HepG2 (cell line): ENCODE measurements around the gene NINL. TPM values are rescaled to one million over a fixed set of nuclear protein-coding genes. Genes with fewer than 3 reads are reported as not detected.
A peak's percentile ranks its signal among the peaks of the same experiment; 100 is the strongest.

ENCODE experiments used
- ARNT2 ChIP-seq: sonication (generic); formaldehyde crosslinking; IDR thresholded peaks from 2 replicates; pipeline ENCODE4 v1.8.0; 2022; ENCODE audit warnings: mild to moderate bottlenecking, low read depth, missing genetic modification reagents, moderate library complexity
- ATF2 ChIP-seq: sonication (generic); formaldehyde crosslinking; IDR thresholded peaks from 2 replicates; pipeline ENCODE4 v1.4.0; 2020; ENCODE audit warnings: missing genetic modification reagents
- EZH2 ChIP-seq: conservative IDR thresholded peaks from 2 replicates; pipeline ENCODE4 v1.6.1; 2012; ENCODE audit warnings: mild to moderate bottlenecking, low read depth, low read length, moderate library complexity
- GZF1 ChIP-seq: sonication (generic); formaldehyde crosslinking; IDR thresholded peaks from 2 replicates; pipeline ENCODE4 v1.5.1; 2020; ENCODE audit warnings: mild to moderate bottlenecking, missing genetic modification reagents
- HDAC6 ChIP-seq: fragments of 200-600 bp; sonication (generic); IDR thresholded peaks from 2 replicates; pipeline ENCODE4 v1.7.0; 2017; ENCODE audit warnings: mild to moderate bottlenecking, antibody characterized with exemption, low read length, low read depth
- HNRNPLL ChIP-seq: fragments of 200-400 bp; formaldehyde crosslinking; IDR thresholded peaks from 2 replicates; pipeline ENCODE4 v1.6.1; 2017; ENCODE audit warnings: mild to moderate bottlenecking, low read depth, low read length; ENCODE audit not compliant: poor library complexity, severe bottlenecking
- KAT2B ChIP-seq: fragments of 150-350 bp; IDR thresholded peaks from 2 replicates; pipeline ENCODE4 v1.6.1; 2014; ENCODE audit warnings: low read depth, low read length, borderline replicate concordance
- KDM6A ChIP-seq: IDR thresholded peaks from 2 replicates; pipeline ENCODE4 v1.6.1; 2016; ENCODE audit warnings: low read depth
- MED13 ChIP-seq: sonication (generic); formaldehyde crosslinking; IDR thresholded peaks from 2 replicates; pipeline ENCODE4 v1.5.0; 2020; ENCODE audit warnings: missing genetic modification reagents
- MXD1 ChIP-seq: sonication (generic); formaldehyde crosslinking; IDR thresholded peaks from 2 replicates; pipeline ENCODE4 v1.4.0; 2020; ENCODE audit warnings: mild to moderate bottlenecking, missing genetic modification reagents
- NFAT5 ChIP-seq: sonication (generic); formaldehyde crosslinking; IDR thresholded peaks from 2 replicates; pipeline ENCODE4 v1.4.0; 2020; ENCODE audit warnings: missing genetic modification reagents
- ONECUT2 ChIP-seq: sonication (generic); formaldehyde crosslinking; IDR thresholded peaks from 2 replicates; pipeline ENCODE4 v1.4.0; 2020; ENCODE audit warnings: missing genetic modification reagents
- SALL1 ChIP-seq: sonication (generic); formaldehyde crosslinking; IDR thresholded peaks from 2 replicates; pipeline ENCODE4 v1.8.0; 2022; ENCODE audit warnings: mild to moderate bottlenecking, missing genetic modification reagents
- SMC3 ChIP-seq: IDR thresholded peaks from 2 replicates; pipeline ENCODE4 v1.6.1; 2011; ENCODE audit warnings: low read length, improper control_type of control experiment
- TBL1XR1 ChIP-seq: fragments of 150-350 bp; IDR thresholded peaks from 2 replicates; pipeline ENCODE4 v1.6.1; 2014; ENCODE audit warnings: borderline replicate concordance, low read length; ENCODE audit not compliant: partially characterized antibody
- TBX3 ChIP-seq: fragments of 450-650 bp; IDR thresholded peaks from 2 replicates; pipeline ENCODE4 v1.6.1; 2017; ENCODE audit warnings: antibody characterized with exemption, mild to moderate bottlenecking, inconsistent platforms, borderline replicate concordance
- ZBTB1 ChIP-seq: sonication (generic); formaldehyde crosslinking; IDR thresholded peaks from 2 replicates; pipeline ENCODE4 v1.4.0; 2020; ENCODE audit warnings: missing genetic modification reagents, borderline replicate concordance
- ZC3H4 ChIP-seq: sonication (generic); formaldehyde crosslinking; IDR thresholded peaks from 2 replicates; pipeline ENCODE4 v1.4.0; 2020; ENCODE audit warnings: missing genetic modification reagents, borderline replicate concordance
- ZNF121 ChIP-seq: sonication (generic); formaldehyde crosslinking; IDR thresholded peaks from 2 replicates; pipeline ENCODE4 v1.5.0; 2020; ENCODE audit warnings: mild to moderate bottlenecking, missing genetic modification reagents
- ZNF230 ChIP-seq: sonication (generic); formaldehyde crosslinking; IDR thresholded peaks from 2 replicates; pipeline ENCODE4 v1.4.0; 2020; ENCODE audit warnings: mild to moderate bottlenecking, missing genetic modification reagents
- ZNF354B ChIP-seq: sonication (generic); formaldehyde crosslinking; IDR thresholded peaks from 2 replicates; pipeline ENCODE4 v1.8.0; 2022; ENCODE audit warnings: mild to moderate bottlenecking, missing genetic modification reagents
- ZNF367 ChIP-seq: sonication (generic); formaldehyde crosslinking; IDR thresholded peaks from 2 replicates; pipeline ENCODE4 v1.4.0; 2020; ENCODE audit warnings: missing genetic modification reagents, borderline replicate concordance
- ZNF577 ChIP-seq: sonication (generic); formaldehyde crosslinking; IDR thresholded peaks from 2 replicates; pipeline ENCODE4 v1.4.0; 2020; ENCODE audit warnings: mild to moderate bottlenecking, low read depth, missing genetic modification reagents, borderline replicate concordance
- polyA plus RNA-seq, 8 experiments: library from polyadenylated mRNA; depleted of rRNA in 3 of 8; stranded (reverse) in 7 of 8; unstranded in 1 of 8; fragments of >200 nt; fragmentation: Illumina TruSeq in 4 of 8; extraction: Trizol in 4 of 8; gene quantifications; 2 replicates each; pipeline versions ENCODE4 v1.2.1 to v1.2.3, GENCODE V29; 2011 to 2016; ENCODE audit warnings: low read depth in 4 of 8, missing spikeins in 1 of 8, mixed read lengths in 1 of 8; ENCODE audit not compliant: insufficient read depth in 1 of 8
- total RNA-seq, 5 experiments: library from RNA; depleted of rRNA; stranded (reverse); fragments of >200 nt; fragmentation: Illumina TruSeq; extraction: Trizol; gene quantifications; 2 replicates each; pipeline ENCODE4 v1.2.3, GENCODE V29; 2016; ENCODE audit warnings: low read depth in 1 of 5
- TF ChIP-seq, protein P1 (sequence below): sonication (generic); formaldehyde crosslinking; IDR thresholded peaks from 2 replicates; pipeline ENCODE4 v1.8.1; 2023; ENCODE audit warnings: mild to moderate bottlenecking, missing genetic modification reagents, borderline replicate concordance

Gene NINL
- total and polyA plus RNA-seq, 2 of the 13 experiments (the other 11 are each of a cell fraction or from before 2014, with no cell fraction given), result 32.3 to 34.3 TPM

DNA sequence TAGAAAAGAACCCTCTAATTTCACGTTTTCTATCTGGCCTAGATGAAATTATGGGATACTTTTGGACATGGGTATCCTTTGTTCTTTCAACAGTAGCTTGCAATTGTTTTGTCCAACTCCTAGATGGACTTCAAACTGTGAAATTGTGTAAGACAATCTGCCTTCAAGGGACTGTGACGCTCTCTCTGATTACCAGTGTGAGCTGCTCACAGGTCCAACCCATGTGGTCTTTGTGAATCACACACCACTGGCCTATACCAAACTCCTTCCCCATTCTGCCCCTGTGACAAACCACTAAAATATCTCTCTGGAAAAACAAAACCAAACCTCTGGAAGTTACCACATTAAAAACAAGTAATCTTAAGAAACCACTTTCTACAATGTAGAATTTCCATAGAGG lies 59.5 kb downstream of the NINL start (continued):
- TF ChIP-seq ATF2 (CRISPR knock-in tag) (peak; percentile 32; the same call in 1 of the 2 replicates), SALL1 (CRISPR knock-in tag) (peak; percentile 61; the same call in 1 of the 2 replicates), ZNF354B (CRISPR knock-in tag) (no peak), NFAT5 (no peak), MED13 (CRISPR knock-in tag) (no peak), MXD1 (no peak), ARNT2 (CRISPR knock-in tag) (no peak), ZNF121 (no peak), KDM6A (CRISPR knock-in tag) (0 out of 2 replicates have a peak, but pooled peaks have one; percentile 31), TBL1XR1 (peak; percentile 69), HDAC6 (no peak), GZF1 (no peak), ZC3H4 (CRISPR knock-in tag) (no peak), SMC3 (0 out of 2 replicates have a peak, but pooled peaks have one; percentile 35), ZBTB1 (CRISPR knock-in tag) (no peak), EZH2 (no peak), ZNF577 (no peak), ZNF367 (CRISPR knock-in tag) (no peak), TBX3 (no peak), HNRNPLL (no peak), ONECUT2 (CRISPR knock-in tag) (no peak), ZNF230 (CRISPR knock-in tag) (no peak), KAT2B (no peak)
- TF ChIP-seq, protein P1, sequence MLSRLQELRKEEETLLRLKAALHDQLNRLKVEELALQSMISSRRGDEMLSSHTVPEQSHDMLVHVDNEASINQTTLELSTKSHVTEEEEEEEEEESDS, result no peak
